Mesenchymal stem cell (in vitro differentiated cells and primary cell): Measurements from ENCODE around the gene SRGAP2C.
"Not testable (repeated sequence)": the region's sequence is repeated elsewhere in the genome, so short reads cannot be mapped to it uniquely, and the experiment has no call there.

Experiments used
- DNase-seq: peaks from one replicate; pipeline ENCODE4 v3.0.0-alpha.2; 2013
- H2AFZ ChIP-seq: one replicate; pipeline ENCODE4 v1.6.1; 2013; ENCODE audit warnings: low read depth, mild to moderate bottlenecking, control low read depth, inconsistent platforms, low read length, moderate library complexity
- H2AK5ac ChIP-seq: 2 replicates; pipeline ENCODE4 v1.6.1; 2013; ENCODE audit warnings: low read length, moderate library complexity, mild to moderate bottlenecking, inconsistent platforms; ENCODE audit not compliant: severe bottlenecking
- H2BK120ac ChIP-seq: one replicate; pipeline ENCODE4 v1.6.1; 2013; ENCODE audit warnings: low read depth, mild to moderate bottlenecking, inconsistent platforms, low read length, moderate library complexity
- H2BK12ac ChIP-seq, 2 experiments: one replicate each; pipeline ENCODE4 v1.6.1; 2013; ENCODE audit warnings: inconsistent platforms in 2 of 2, low read length in 2 of 2, mild to moderate bottlenecking in 2 of 2, moderate library complexity in 2 of 2, control low read depth in 1 of 2
- H2BK15ac ChIP-seq: one replicate; pipeline ENCODE4 v1.6.1; 2013; ENCODE audit warnings: mild to moderate bottlenecking, low read depth, inconsistent platforms; ENCODE audit not compliant: poor library complexity, severe bottlenecking
- H2BK5ac ChIP-seq: 2 replicates; pipeline ENCODE4 v1.6.1; 2013; ENCODE audit warnings: low read depth, mild to moderate bottlenecking, low read length, control low read depth, inconsistent platforms; ENCODE audit not compliant: poor library complexity, severe bottlenecking
- H3K14ac ChIP-seq, 2 experiments: one replicate each; pipeline ENCODE4 v1.6.1; 2013; ENCODE audit warnings: inconsistent platforms in 2 of 2, low read length in 2 of 2, control low read depth in 1 of 2, mild to moderate bottlenecking in 1 of 2, moderate library complexity in 1 of 2
- H3K18ac ChIP-seq, 2 experiments: one replicate each; pipeline ENCODE4 v1.6.1; 2013; ENCODE audit warnings: inconsistent platforms in 2 of 2, low read length in 2 of 2, control low read depth in 1 of 2, low read depth in 1 of 2, mild to moderate bottlenecking in 1 of 2
- H3K23ac ChIP-seq, 2 experiments: one replicate each; pipeline ENCODE4 v1.6.1; 2013; ENCODE audit warnings: inconsistent platforms in 2 of 2, low read length in 2 of 2, mild to moderate bottlenecking in 2 of 2, moderate library complexity in 2 of 2, control low read depth in 1 of 2
- H3K27ac ChIP-seq: 2 replicates; pipeline ENCODE4 v1.5.1; 2013; ENCODE audit warnings: mild to moderate bottlenecking, moderate library complexity, low read length, control low read depth, inconsistent platforms; ENCODE audit not compliant: poor library complexity, severe bottlenecking
- H3K27me3 ChIP-seq, 2 experiments: 2 replicates each; pipeline versions ENCODE4 v1.6.1 to v1.7.0; 2013; ENCODE audit warnings: low read length in 2 of 2, mild to moderate bottlenecking in 2 of 2, moderate library complexity in 2 of 2, control low read depth in 1 of 2, inconsistent platforms in 1 of 2; ENCODE audit not compliant: control insufficient read depth in 1 of 2, insufficient read depth in 1 of 2
- H3K36me3 ChIP-seq, 2 experiments: 2 replicates each; pipeline versions ENCODE4 v1.6.1 to v1.7.0; 2013; ENCODE audit warnings: low read length in 2 of 2, control low read depth in 1 of 2, inconsistent platforms in 1 of 2, low read depth in 1 of 2, mild to moderate bottlenecking in 1 of 2; ENCODE audit not compliant: insufficient read depth in 2 of 2, control insufficient read depth in 1 of 2
- H3K4ac ChIP-seq, 2 experiments: one replicate each; pipeline ENCODE4 v1.6.1; 2013; ENCODE audit warnings: inconsistent platforms in 2 of 2, low read length in 2 of 2, mild to moderate bottlenecking in 2 of 2, moderate library complexity in 2 of 2, control low read depth in 1 of 2, low read depth in 1 of 2
- H3K4me1 ChIP-seq: 2 replicates; pipeline ENCODE4 v1.6.1; 2013; ENCODE audit warnings: low read depth, low read length, control low read depth; ENCODE audit not compliant: control insufficient read depth, insufficient read depth
- H3K4me2 ChIP-seq: 2 replicates; pipeline ENCODE4 v1.6.1; 2013; ENCODE audit warnings: low read length, mild to moderate bottlenecking, inconsistent platforms; ENCODE audit not compliant: poor library complexity, severe bottlenecking
- H3K4me3 ChIP-seq, 2 experiments: 2 replicates each; pipeline versions ENCODE4 v1.5.1 to v1.7.0; 2013; ENCODE audit warnings: low read length in 2 of 2, mild to moderate bottlenecking in 2 of 2, control low read depth in 1 of 2, low read depth in 1 of 2; ENCODE audit not compliant: insufficient read depth in 1 of 2
- H3K79me1 ChIP-seq: replicated peaks from 2 replicates; pipeline ENCODE4 v1.6.1; 2013; ENCODE audit warnings: mild to moderate bottlenecking, control low read depth, low read length, inconsistent platforms; ENCODE audit not compliant: poor library complexity, severe bottlenecking
- H3K9ac ChIP-seq: 2 replicates; pipeline ENCODE4 v1.7.0; 2013; ENCODE audit warnings: mild to moderate bottlenecking, low read length, moderate library complexity
- H3K9me3 ChIP-seq: 2 replicates; pipeline ENCODE4 v1.7.0; 2013; ENCODE audit warnings: mild to moderate bottlenecking, low read length; ENCODE audit not compliant: control insufficient read depth
- H4K8ac ChIP-seq: one replicate; pipeline ENCODE4 v1.6.1; 2013; ENCODE audit warnings: inconsistent platforms, mild to moderate bottlenecking, low read length, moderate library complexity
- H4K91ac ChIP-seq: one replicate; pipeline ENCODE4 v1.6.1; 2013; ENCODE audit warnings: mild to moderate bottlenecking, low read length, inconsistent platforms
- WGBS: methylation state at CpG from one replicate; pipeline ENCODE4 v1.1.7; 2013; ENCODE audit warnings: mixed read lengths; 5-methylcytosine and 5-hydroxymethylcytosine counted together

Gene SRGAP2C

GRCh38 chr1:121378757-121379156 is 194.0 kb downstream of the SRGAP2C start:
- WGBS = 93% methylated on average over 2 of the region's 5 CpGs
- not testable (repeated sequence) for H3K23ac ChIP-seq, H3K27me3 ChIP-seq, H4K91ac ChIP-seq, H3K4ac ChIP-seq, DNase-seq, H3K27ac ChIP-seq, H2BK120ac ChIP-seq, H3K4me3 ChIP-seq, H2BK12ac ChIP-seq, H3K9me3 ChIP-seq, H2BK5ac ChIP-seq, H3K14ac ChIP-seq, H3K79me1 ChIP-seq, H3K36me3 ChIP-seq, H2AFZ ChIP-seq, H3K9ac ChIP-seq, H4K8ac ChIP-seq, H3K18ac ChIP-seq, H2BK15ac ChIP-seq, H3K4me2 ChIP-seq, H2AK5ac ChIP-seq, H3K4me1 ChIP-seq

GRCh38 chr1:121384754-121385153 is 200.0 kb downstream of the SRGAP2C start:
- H3K36me3 ChIP-seq, H2AFZ ChIP-seq, DNase-seq, H3K4me1 ChIP-seq, H2AK5ac ChIP-seq, H3K18ac ChIP-seq, H3K4me3 ChIP-seq, H2BK12ac ChIP-seq, H3K9me3 ChIP-seq, H3K27ac ChIP-seq, H2BK15ac ChIP-seq, H3K14ac ChIP-seq, H3K9ac ChIP-seq, H3K79me1 ChIP-seq, H2BK120ac ChIP-seq, H3K27me3 ChIP-seq, H4K91ac ChIP-seq, H4K8ac ChIP-seq, H3K4me2 ChIP-seq, H3K4ac ChIP-seq, H3K23ac ChIP-seq, H2BK5ac ChIP-seq: not testable (repeated sequence)
- WGBS = no CpG with 5 or more reads among the region's 4 CpGs

DNA sequence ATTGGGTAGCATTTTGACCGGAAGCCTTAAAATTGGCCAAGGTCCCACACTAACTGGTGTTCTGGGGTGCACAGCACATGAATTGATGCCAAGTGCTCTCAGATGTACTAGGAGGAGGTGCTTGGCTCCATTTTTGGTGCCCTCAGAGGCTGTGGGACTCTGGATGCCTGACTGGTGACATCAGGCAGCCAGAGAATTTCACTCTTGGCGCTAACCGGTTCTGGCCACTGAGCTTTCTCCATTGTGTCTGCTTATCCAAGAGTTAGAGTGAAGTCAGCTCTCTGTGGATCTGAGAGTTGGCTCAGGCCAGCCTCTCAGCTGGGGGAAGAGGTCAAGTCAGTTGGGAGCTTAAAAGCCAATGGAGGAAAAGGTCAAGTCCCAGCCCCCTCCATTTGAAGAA is 200.4 kb downstream of the SRGAP2C start:
- not testable (repeated sequence) for DNase-seq, H2AFZ ChIP-seq, H2BK12ac ChIP-seq, H3K9ac ChIP-seq, H3K18ac ChIP-seq, H3K14ac ChIP-seq, H3K4me3 ChIP-seq, H3K4me1 ChIP-seq, H4K91ac ChIP-seq, H3K36me3 ChIP-seq, H4K8ac ChIP-seq, H3K27me3 ChIP-seq, H3K4ac ChIP-seq, H2AK5ac ChIP-seq, H3K9me3 ChIP-seq, H2BK15ac ChIP-seq, H3K27ac ChIP-seq, H2BK5ac ChIP-seq, H3K79me1 ChIP-seq, H3K4me2 ChIP-seq, H3K23ac ChIP-seq, H2BK120ac ChIP-seq
- WGBS = no CpG with 5 or more reads among the region's 3 CpGs

DNA sequence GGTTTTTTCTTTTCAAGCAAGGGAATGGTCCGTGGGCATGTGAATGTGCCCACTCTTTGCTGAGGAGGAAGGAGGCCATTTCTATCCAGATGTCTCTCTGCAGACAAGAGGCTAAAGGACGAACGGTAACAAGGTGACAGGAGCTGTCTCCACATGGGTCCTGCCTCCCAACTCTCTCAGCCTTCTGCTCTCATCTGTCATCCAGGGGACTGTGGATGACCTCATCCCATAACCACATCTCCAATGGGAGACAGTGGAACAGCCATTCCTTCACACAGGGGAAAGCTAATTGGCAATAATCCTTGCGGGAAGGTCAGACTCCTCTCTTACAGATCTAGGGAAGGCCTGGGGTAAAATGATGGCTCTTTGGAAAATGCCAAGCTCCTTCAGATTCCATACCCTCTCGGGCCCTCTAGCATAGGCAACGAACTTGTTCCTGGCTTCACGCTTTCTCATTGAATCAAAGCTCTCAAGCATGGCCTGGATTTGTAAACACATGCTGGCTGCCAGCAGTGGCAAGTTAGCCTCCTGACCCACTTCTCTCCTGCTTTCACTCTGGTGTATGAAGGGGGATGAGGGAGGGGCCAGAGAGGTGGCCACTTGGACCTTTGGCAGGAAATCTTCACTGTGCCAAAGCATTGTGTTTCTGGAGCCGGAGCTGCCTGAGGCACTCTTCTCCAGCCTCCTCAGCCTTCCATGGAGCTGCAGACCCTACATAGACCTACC is 201.0 kb downstream of the SRGAP2C start:
- H2BK12ac ChIP-seq, DNase-seq, H3K27me3 ChIP-seq, H3K4me3 ChIP-seq, H3K9ac ChIP-seq, H3K23ac ChIP-seq, H3K18ac ChIP-seq, H3K14ac ChIP-seq, H4K91ac ChIP-seq, H2AK5ac ChIP-seq, H2BK5ac ChIP-seq, H4K8ac ChIP-seq, H2BK15ac ChIP-seq, H2BK120ac ChIP-seq, H3K4me1 ChIP-seq, H2AFZ ChIP-seq, H3K9me3 ChIP-seq, H3K4me2 ChIP-seq, H3K27ac ChIP-seq, H3K4ac ChIP-seq, H3K79me1 ChIP-seq, H3K36me3 ChIP-seq: not testable (repeated sequence)
- WGBS = no CpG with 5 or more reads among the region's 8 CpGs
